ENCODE measurements around the gene CX3CR1. TPM values are rescaled to one million over a fixed set of nuclear protein-coding genes. Genes with fewer than 3 reads are reported as not detected.

The CX3CR1 gene
- total RNA-seq = under 1 TPM; 0.57 to 0.66 TPM

DNA sequence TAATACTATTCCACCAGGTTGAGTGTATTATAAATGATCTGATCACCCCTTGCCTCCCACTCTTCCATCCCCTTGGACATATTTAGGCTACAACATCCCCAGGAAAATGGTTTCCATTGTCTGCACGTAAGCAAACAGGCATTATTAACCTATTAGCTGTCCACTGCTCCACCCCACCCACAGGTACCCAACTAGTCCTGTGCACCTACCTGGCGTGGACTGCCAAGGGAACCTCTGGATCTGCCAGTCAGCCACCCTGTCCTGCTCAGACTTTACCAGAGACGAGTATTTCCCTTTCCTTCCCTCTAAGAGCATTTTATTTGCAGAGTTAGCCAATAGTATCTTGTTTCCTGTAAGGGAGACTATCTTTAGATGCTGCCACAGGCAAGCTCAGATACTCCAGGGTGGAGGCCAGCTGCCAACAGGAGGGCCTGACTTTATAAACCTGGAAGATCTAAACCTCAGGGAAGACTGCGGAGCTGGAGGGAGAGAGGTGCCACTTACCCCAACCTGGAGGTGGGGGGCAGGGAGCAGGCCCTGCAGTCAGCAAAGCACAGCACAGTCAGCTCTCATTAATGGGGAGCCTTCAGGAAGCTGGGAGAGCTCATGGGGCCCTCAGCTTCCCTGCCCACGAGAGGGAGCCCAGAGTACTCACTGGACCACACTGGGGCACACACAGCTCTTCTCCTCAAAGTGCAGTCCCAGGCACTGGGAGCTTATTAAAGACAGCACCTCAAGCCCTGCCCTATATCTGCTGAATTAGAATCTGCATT is at the start of gene CX3CR1:
TSS of gene CX3CR1 (minus strand) at position 292 of the 773 bp plus-strand sequence. CDS start 13,527 bp downstream, outside the sequence.
- Histone ChIP-seq H3K4me1 (no peaks in the 10 kb centered on the region), H3K9ac (ENCODE audit: low read depth in 2 of 2, low read length in 2 of 2) (no peak within 1 kb of the TSS), H3K27me3 (no peaks in the 10 kb centered on the region), H3K27ac (no peak within 1 kb of the TSS), H3K36me3 (no peaks in the 10 kb centered on the region), H3K9me3 (no peaks in the 10 kb centered on the region), H3K4me3 (no peak within 1 kb of the TSS)
- TF ChIP-seq CTCF (IDR thresholded peaks at IDR 0.05) = no peak
- intact Hi-C loops (cut with DNase I) = loop anchor here (5.0 kb wide), 1 partner anchor 78 kb away; no protein-coding TSS in a partner anchor
- DNase-seq = no peak

DNA sequence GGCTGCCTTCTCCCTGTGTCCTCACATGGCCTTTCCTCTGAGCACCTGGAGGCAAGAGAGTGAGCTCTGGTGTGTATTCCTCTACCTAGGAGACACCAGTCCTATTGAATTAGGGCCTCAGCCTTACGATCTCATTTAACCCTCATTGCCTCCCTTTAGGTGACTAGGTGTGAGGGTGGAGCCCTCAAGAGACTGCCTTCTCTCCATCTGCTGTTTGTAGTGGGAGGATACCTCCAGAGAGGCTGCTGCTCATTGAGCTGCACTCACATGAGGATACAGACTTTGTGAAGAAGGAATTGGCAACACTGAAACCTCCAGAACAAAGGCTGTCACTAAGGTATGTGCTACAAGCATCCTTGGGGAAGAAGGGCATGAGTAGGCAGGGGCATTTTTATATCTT is 49.7 kb upstream of the CX3CR1 start, which contains the start of gene CCR8:
TSS of gene CCR8 (plus strand) at position 217 of the 400 bp plus-strand sequence. CDS start 2,623 bp downstream, outside the sequence.
- no peaks in the 10 kb centered on the region for H3K9me3 ChIP-seq
- intact Hi-C loops (cut with DNase I) = no loop called here
- no peak within 1 kb of the TSS for H3K4me3 ChIP-seq
- H3K27ac ChIP-seq = no peak within 1 kb of the TSS
- H3K9ac ChIP-seq (ENCODE audit: low read depth in 2 of 2, low read length in 2 of 2) = no peak within 1 kb of the TSS
- H3K27me3 ChIP-seq = no peaks in the 10 kb centered on the region
- DNase-seq = no peak
- no peaks in the 10 kb centered on the region for H3K36me3 ChIP-seq
- H3K4me1 ChIP-seq = no peaks in the 10 kb centered on the region
- TF ChIP-seq CTCF (IDR thresholded peaks at IDR 0.05) = no peak

DNA sequence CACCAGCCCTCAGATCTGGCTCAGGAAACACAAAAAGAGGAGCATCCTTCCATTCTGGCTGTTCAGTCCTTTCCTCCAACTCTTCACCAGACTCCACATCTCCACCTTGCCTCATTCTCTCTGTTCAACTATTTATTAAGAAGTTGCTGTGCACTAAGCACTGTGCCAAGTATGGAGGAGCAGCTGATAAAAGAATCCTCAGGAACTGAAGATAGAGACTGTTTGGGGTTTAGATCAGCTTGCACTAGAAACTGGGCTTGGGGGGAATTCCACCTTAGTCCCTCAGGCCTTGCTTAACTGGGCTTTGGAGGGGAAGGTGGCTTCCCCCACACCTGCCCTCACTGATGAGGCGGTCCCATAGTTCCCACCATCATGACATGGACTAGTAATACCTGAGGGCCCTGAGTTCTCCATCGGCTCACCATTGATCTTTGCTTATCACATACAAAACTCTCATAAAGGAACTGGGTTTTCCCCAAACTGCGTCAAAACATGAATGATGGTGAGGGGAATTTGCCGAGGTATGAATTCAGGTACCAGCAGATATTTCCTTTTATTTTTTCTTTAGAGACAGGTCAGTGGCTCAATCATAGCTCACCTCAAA is 48.0 kb upstream of the CX3CR1 start:
- DNase-seq = no peak
- H3K9me3 ChIP-seq = no peaks in the 10 kb centered on the region
- no peak overlapping the region for H3K4me3 ChIP-seq
- no peak for TF ChIP-seq CTCF (IDR thresholded peaks at IDR 0.05)
- no peaks in the 10 kb centered on the region for H3K36me3 ChIP-seq
- no peaks in the 10 kb centered on the region for H3K4me1 ChIP-seq
- intact Hi-C loops (cut with DNase I) = no loop called here
- no peak overlapping the region for H3K27ac ChIP-seq
- H3K9ac ChIP-seq (ENCODE audit: low read depth in 2 of 2, low read length in 2 of 2) = no peak overlapping the region
- no peaks in the 10 kb centered on the region for H3K27me3 ChIP-seq

- Histone ChIP-seq H3K9ac (ENCODE audit: low read depth in 2 of 2, low read length in 2 of 2) (no peak overlapping the region), H3K9me3 (no peaks in the 10 kb centered on the region), H3K4me3 (no peak overlapping the region), H3K27me3 (no peaks in the 10 kb centered on the region), H3K36me3 (no peaks in the 10 kb centered on the region), H3K27ac (no peak overlapping the region), H3K4me1 (no peaks in the 10 kb centered on the region)
- DNase-seq = no peak
- intact Hi-C loops (cut with DNase I) = no loop called here
- TF ChIP-seq CTCF (IDR thresholded peaks at IDR 0.05) = no peak
These were observed 47.4 kb upstream of the CX3CR1 start for GRCh38 chr3:39327053-39327745.

DNA sequence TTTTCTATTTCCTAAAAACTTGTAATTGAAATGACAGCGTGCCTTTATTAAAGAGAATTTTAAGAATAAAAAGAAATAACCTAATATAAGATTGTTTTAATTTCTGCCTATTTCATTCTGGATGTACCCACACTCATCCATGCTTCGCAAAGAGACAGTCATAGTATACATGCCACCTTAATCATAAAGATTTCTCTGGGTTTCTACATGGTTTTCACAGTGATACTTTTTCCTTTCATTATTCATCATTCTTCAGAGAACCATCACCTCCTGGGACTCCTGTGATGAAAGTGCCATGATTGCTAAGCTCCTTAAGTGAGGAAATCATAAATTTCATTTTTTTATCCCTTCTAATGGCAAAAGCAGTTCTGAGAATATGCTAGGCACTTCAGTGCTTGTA is 45.4 kb upstream of the CX3CR1 start:
- Histone ChIP-seq H3K36me3 (no peaks in the 10 kb centered on the region), H3K27ac (no peak overlapping the region), H3K27me3 (no peaks in the 10 kb centered on the region), H3K4me1 (no peaks in the 10 kb centered on the region), H3K4me3 (no peak overlapping the region), H3K9ac (ENCODE audit: low read depth in 2 of 2, low read length in 2 of 2) (no peak overlapping the region), H3K9me3 (no peaks in the 10 kb centered on the region)
- TF ChIP-seq CTCF (IDR thresholded peaks at IDR 0.05) = no peak
- DNase-seq = no peak
- intact Hi-C loops (cut with DNase I) = no loop called here

Data from colonic mucosa (tissue), 4 donors.